GM23248 (cell line): ENCODE results near the gene KRTDAP. TPM values are rescaled to one million over a fixed set of nuclear protein-coding genes. Genes with fewer than 3 reads are reported as not detected.

Experiments
- DNase-seq: peaks from one replicate; pipeline ENCODE4 v3.0.0-alpha.2; 2015
- H2AFZ ChIP-seq: fragments of 200-600 bp; sonication (generic); 2 replicates; pipeline ENCODE4 v1.6.1; 2016; ENCODE audit warnings: antibody characterized with exemption
- H3F3A ChIP-seq: fragments of 200-600 bp; sonication (generic); 2 replicates; pipeline ENCODE4 v1.6.1; 2016; ENCODE audit warnings: mild to moderate bottlenecking, antibody characterized with exemption, mixed run types; ENCODE audit not compliant: insufficient read depth
- H3K27ac ChIP-seq: fragments of 200-600 bp; sonication (generic); 2 replicates; pipeline ENCODE4 v1.5.1; 2016; ENCODE audit warnings: mild to moderate bottlenecking
- H3K27me3 ChIP-seq: fragments of 200-600 bp; sonication (generic); replicated peaks from 2 replicates; pipeline ENCODE4 v1.6.1; 2016; ENCODE audit warnings: mild to moderate bottlenecking; ENCODE audit not compliant: insufficient read depth
- H3K36me3 ChIP-seq: fragments of 200-600 bp; sonication (generic); 2 replicates; pipeline ENCODE4 v1.6.1; 2016; ENCODE audit warnings: low read depth, mild to moderate bottlenecking
- H3K4me1 ChIP-seq: fragments of 200-600 bp; sonication (generic); 2 replicates; pipeline ENCODE4 v1.6.1; 2016; ENCODE audit warnings: mild to moderate bottlenecking; ENCODE audit not compliant: insufficient read depth
- H3K4me2 ChIP-seq: fragments of 200-600 bp; sonication (generic); one replicate; pipeline ENCODE4 v1.6.1; 2016; ENCODE audit warnings: mild to moderate bottlenecking; ENCODE audit not compliant: unreplicated experiment
- H3K4me3 ChIP-seq: fragments of 200-600 bp; sonication (generic); 2 replicates; pipeline ENCODE4 v1.5.1; 2016; ENCODE audit warnings: mild to moderate bottlenecking
- H3K79me2 ChIP-seq: fragments of 200-600 bp; sonication (generic); 2 replicates; pipeline ENCODE4 v1.6.1; 2016; ENCODE audit warnings: mild to moderate bottlenecking; ENCODE audit not compliant: insufficient read depth
- H3K9ac ChIP-seq: fragments of 200-600 bp; sonication (generic); 2 replicates; pipeline ENCODE4 v1.6.1; 2016; ENCODE audit warnings: mild to moderate bottlenecking
- H3K9me2 ChIP-seq: fragments of 200-600 bp; sonication (generic); 2 replicates; pipeline ENCODE4 v1.6.1; 2016; ENCODE audit warnings: mixed run types, mild to moderate bottlenecking, moderate library complexity; ENCODE audit not compliant: insufficient read depth
- H3K9me3 ChIP-seq: fragments of 200-600 bp; sonication (generic); one replicate; pipeline ENCODE4 v1.6.1; 2017; ENCODE audit warnings: low read depth
- H4K20me1 ChIP-seq: fragments of 200-600 bp; sonication (generic); 2 replicates; pipeline ENCODE4 v1.6.0; 2016; ENCODE audit not compliant: insufficient read depth
- EZH2 ChIP-seq: fragments of 200-600 bp; sonication (generic); IDR thresholded peaks from 2 replicates; pipeline ENCODE4 v1.6.1; 2018; ENCODE audit warnings: antibody characterized with exemption, mild to moderate bottlenecking; ENCODE audit not compliant: insufficient read depth, poor library complexity, severe bottlenecking
- EZH2phosphoT487 ChIP-seq: fragments of 200-600 bp; sonication (generic); IDR thresholded peaks from 2 replicates; pipeline ENCODE4 v1.6.1; 2018; ENCODE audit warnings: antibody characterized with exemption, moderate library complexity, mild to moderate bottlenecking, low read depth; ENCODE audit not compliant: insufficient read depth
- WGBS, 2 experiments: methylation state at CpG; one replicate each; pipeline ENCODE4 v1.1.6; 2015 to 2017; ENCODE audit warnings: low lambda C conversion rate in 2 of 2, low coverage in 1 of 2; ENCODE audit errors: missing lambda C conversion rate in 2 of 2; 5-methylcytosine and 5-hydroxymethylcytosine counted together
- in situ Hi-C: fragments of 300-500 bp; cut with MboI; formaldehyde crosslinking; loops from 2 replicates; pipeline ENCODE4 v1.15.0; 2020
- polyA plus RNA-seq: library from polyadenylated mRNA; unstranded; fragments of >200 nt; fragmentation: Nextera tagmentation; extraction: Ambion mirVana; gene quantifications from 2 replicates; pipeline ENCODE4 v1.2.1, GENCODE V29; 2016
- total RNA-seq: library from RNA; depleted of rRNA; stranded (reverse); fragments of >200 nt; shearing (Covaris generic); gene quantifications from 2 replicates; pipeline ENCODE4 v1.2.3, GENCODE V29; 2014; rRNA removed

KRTDAP gene
- total and polyA plus RNA-seq, 2 experiments from 2014 or later, result not detected

DNA sequence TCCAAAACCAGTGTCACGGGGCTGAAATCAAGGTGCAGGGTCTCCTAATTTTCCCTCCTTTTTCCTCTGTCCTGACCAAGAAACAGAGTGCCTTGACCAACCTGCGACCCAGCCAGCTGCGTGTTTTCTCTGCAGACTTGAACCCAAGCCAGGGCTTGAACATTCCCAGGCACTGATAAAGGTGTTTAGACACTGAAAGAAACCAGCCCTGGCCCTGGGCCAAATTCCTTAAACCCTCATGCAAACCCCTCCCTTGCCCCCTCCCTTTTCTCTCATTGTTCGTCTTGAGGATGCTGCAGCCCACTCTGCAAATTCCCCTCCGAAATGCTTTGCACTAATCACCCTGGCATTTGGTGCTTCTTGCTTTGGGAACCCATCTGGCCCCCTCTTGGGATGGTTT lies 51.7 kb downstream of the KRTDAP start:
- no peaks in the 10 kb centered on the region for H3K4me1 ChIP-seq
- no peak for TF ChIP-seq EZH2phosphoT487
- TF ChIP-seq EZH2, result no peak
- H2AFZ ChIP-seq, result no peak overlapping the region
- in situ Hi-C loops, result no loop called here
- H3K4me2 ChIP-seq, result no peak overlapping the region
- no peak overlapping the region for H3K4me3 ChIP-seq
- 13 to 14% methylated on average over 5 of the region's 5 CpGs for WGBS, 2 experiments
- 0 out of 2 replicates have a peak, but pooled peaks cover 6% of the 10 kb centered on the region for H3F3A ChIP-seq
- H3K79me2 ChIP-seq, result no peaks in the 10 kb centered on the region
- DNase-seq, result no peak
- H3K36me3 ChIP-seq, result no peaks in the 10 kb centered on the region
- no peak overlapping the region for H3K27ac ChIP-seq
- H3K9me3 ChIP-seq, result no peaks in the 10 kb centered on the region
- no peaks in the 10 kb centered on the region for H4K20me1 ChIP-seq
- no peaks in the 10 kb centered on the region for H3K9me2 ChIP-seq
- no peak overlapping the region for H3K9ac ChIP-seq
- H3K27me3 ChIP-seq, result peaks cover 31% of the 10 kb centered on the region

DNA sequence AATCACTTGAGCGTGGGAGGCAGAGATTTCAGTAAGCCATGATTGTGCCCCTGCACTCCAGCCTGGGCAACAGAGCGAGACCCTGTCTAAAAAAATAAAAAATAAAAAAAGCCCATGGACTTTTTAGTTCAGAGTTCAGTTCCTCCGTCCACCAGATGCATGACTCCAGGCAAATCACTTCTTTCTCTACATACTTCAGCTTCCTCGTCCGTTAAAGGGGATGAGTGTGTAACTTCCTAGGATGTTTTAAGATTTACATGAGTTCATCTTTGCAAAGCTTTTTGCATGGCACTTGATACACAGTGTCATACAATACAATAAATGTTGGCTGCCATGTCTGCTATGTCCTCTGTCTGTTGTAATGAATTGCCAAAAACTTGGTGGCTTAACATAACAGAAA lies 52.2 kb downstream of the KRTDAP start:
- Histone ChIP-seq H4K20me1 (no peaks in the 10 kb centered on the region), H2AFZ (no peak overlapping the region), H3K4me1 (no peaks in the 10 kb centered on the region), H3K9me3 (no peaks in the 10 kb centered on the region), H3K4me2 (no peak overlapping the region), H3K4me3 (no peak overlapping the region), H3K27ac (no peak overlapping the region), H3K27me3 (peaks cover 32% of the 10 kb centered on the region; the same call in 1 of the 2 replicates), H3K36me3 (no peaks in the 10 kb centered on the region), H3K9me2 (no peaks in the 10 kb centered on the region), H3K79me2 (no peaks in the 10 kb centered on the region), H3F3A (0 out of 2 replicates have a peak, but pooled peaks cover 6% of the 10 kb centered on the region), H3K9ac (no peak overlapping the region)
- no peak for TF ChIP-seq EZH2
- no peak for TF ChIP-seq EZH2phosphoT487
- in situ Hi-C loops, result no loop called here
- 41 to 50% methylated on average over 4 to 5 of the region's 5 CpGs for WGBS, 2 experiments
- no peak for DNase-seq

DNA sequence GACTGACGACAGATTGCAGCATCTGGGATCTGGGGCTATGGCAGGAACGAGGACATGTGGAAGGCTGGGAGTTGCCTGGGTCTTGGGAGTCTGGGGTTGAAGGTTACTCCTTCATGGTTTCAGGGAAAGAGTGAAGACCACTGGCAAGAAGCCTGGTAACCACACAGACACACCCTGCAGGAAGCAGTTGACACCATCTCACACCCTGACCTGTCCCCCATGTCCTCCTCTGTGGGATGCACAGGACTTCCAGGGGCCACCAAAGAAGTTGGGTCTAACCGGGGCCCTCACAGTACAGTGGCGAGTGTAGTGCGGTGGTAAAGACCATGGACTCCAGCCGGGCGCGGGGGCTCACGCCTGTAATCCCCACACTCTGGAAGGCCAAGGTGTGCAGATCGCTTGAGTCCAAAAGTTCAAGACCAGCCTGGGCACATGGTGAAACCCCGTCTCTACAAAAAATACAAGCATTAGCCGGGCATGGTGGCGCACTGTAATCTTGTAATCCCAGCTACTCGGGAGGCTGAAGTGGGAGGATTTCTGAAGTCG lies 52.8 kb downstream of the KRTDAP start:
- H3K9me3 ChIP-seq, result no peaks in the 10 kb centered on the region
- no peak overlapping the region for H3K27ac ChIP-seq
- 76 to 81% methylated on average over 14 to 15 of the region's 15 CpGs for WGBS, 2 experiments

More for the DNA sequence above, 52.8 kb downstream of the KRTDAP start:
- Histone ChIP-seq H4K20me1 (no peaks in the 10 kb centered on the region), H3K4me3 (no peak overlapping the region), H3K4me2 (no peak overlapping the region), H3K9me2 (no peaks in the 10 kb centered on the region), H3K36me3 (no peaks in the 10 kb centered on the region), H3K9ac (no peak overlapping the region), H3K4me1 (no peaks in the 10 kb centered on the region), H2AFZ (no peak overlapping the region), H3F3A (0 out of 2 replicates have a peak, but pooled peaks cover 6% of the 10 kb centered on the region), H3K27me3 (peaks cover 32% of the 10 kb centered on the region; the same call in 1 of the 2 replicates), H3K79me2 (no peaks in the 10 kb centered on the region)
- no peak for TF ChIP-seq EZH2phosphoT487
- TF ChIP-seq EZH2, result no peak
- no peak for DNase-seq
- in situ Hi-C loops, result no loop called here

Other genes starting within 250 kb of the KRTDAP start
- gene LSR, start 241.5 kb downstream of the KRTDAP start, total RNA-seq, result not detected in 2 replicates
- 2.7 and 3.1 TPM in 2 replicates for gene LSR, start 241.5 kb downstream of the KRTDAP start, polyA plus RNA-seq
- 55.8 and 64.6 TPM in 2 replicates for gene USF2, start 221.5 kb downstream of the KRTDAP start, total RNA-seq
- 10.4 and 10.9 TPM in 2 replicates for gene USF2, start 221.5 kb downstream of the KRTDAP start, polyA plus RNA-seq
- not detected in 2 replicates for gene HAMP, start 207.9 kb downstream of the KRTDAP start, total RNA-seq
- not detected in 2 replicates for gene HAMP, start 207.9 kb downstream of the KRTDAP start, polyA plus RNA-seq
- gene MAG, start 198.3 kb downstream of the KRTDAP start, total RNA-seq, result not detected in 2 replicates
- gene MAG, start 198.3 kb downstream of the KRTDAP start, polyA plus RNA-seq, result not detected in 2 replicates
- not detected in 2 replicates for gene CD22, start 161.3 kb downstream of the KRTDAP start, total RNA-seq
- gene CD22, start 161.3 kb downstream of the KRTDAP start, polyA plus RNA-seq, result 0.16 and 0.28 TPM in 2 replicates
- gene FFAR1, start 142.6 kb downstream of the KRTDAP start, total RNA-seq, result not detected in 2 replicates
- not detected in 2 replicates for gene FFAR1, start 142.6 kb downstream of the KRTDAP start, polyA plus RNA-seq
- not detected in 2 replicates for gene FFAR3, start 132.0 kb downstream of the KRTDAP start, total RNA-seq
- not detected in 2 replicates for gene FFAR3, start 132.0 kb downstream of the KRTDAP start, polyA plus RNA-seq
- gene GPR42, start 119.4 kb downstream of the KRTDAP start, total RNA-seq, result not detected in 2 replicates
- not detected in 2 replicates for gene GPR42, start 119.4 kb downstream of the KRTDAP start, polyA plus RNA-seq
- not detected in 2 replicates for gene FFAR2, start 42.2 kb downstream of the KRTDAP start, total RNA-seq
- not detected in 2 replicates for gene FFAR2, start 42.2 kb downstream of the KRTDAP start, polyA plus RNA-seq
- gene DMKN, start 23.2 kb upstream of the KRTDAP start, total RNA-seq, result 20.0 and 25.4 TPM in 2 replicates
- 30.9 and 34.5 TPM in 2 replicates for gene DMKN, start 23.2 kb upstream of the KRTDAP start, polyA plus RNA-seq
- 3.2 and 4.3 TPM in 2 replicates for gene SBSN, start 37.8 kb upstream of the KRTDAP start, total RNA-seq
- 7.9 and 8.8 TPM in 2 replicates for gene SBSN, start 37.8 kb upstream of the KRTDAP start, polyA plus RNA-seq
- gene GAPDHS, start 43.0 kb upstream of the KRTDAP start, total RNA-seq, result not detected in 2 replicates
- not detected in 2 replicates for gene GAPDHS, start 43.0 kb upstream of the KRTDAP start, polyA plus RNA-seq
- 108 and 129 TPM in 2 replicates for gene TMEM147, start 55.2 kb upstream of the KRTDAP start, total RNA-seq
- gene TMEM147, start 55.2 kb upstream of the KRTDAP start, polyA plus RNA-seq, result 203 and 214 TPM in 2 replicates
- not detected in 2 replicates for gene ATP4A, start 73.2 kb upstream of the KRTDAP start, total RNA-seq
- not detected in 2 replicates for gene ATP4A, start 73.2 kb upstream of the KRTDAP start, polyA plus RNA-seq
- gene PMIS2, start 95.7 kb upstream of the KRTDAP start, total RNA-seq, result not detected in 2 replicates
- not detected in 2 replicates for gene PMIS2, start 95.7 kb upstream of the KRTDAP start, polyA plus RNA-seq
- gene HAUS5, start 122.3 kb upstream of the KRTDAP start, total RNA-seq, result 8.5 and 10.1 TPM in 2 replicates
- 7.4 and 9.6 TPM in 2 replicates for gene HAUS5, start 122.3 kb upstream of the KRTDAP start, polyA plus RNA-seq
- 57.3 and 74.7 TPM in 2 replicates for gene RBM42, start 138.6 kb upstream of the KRTDAP start, total RNA-seq
- 82.5 and 86.2 TPM in 2 replicates for gene RBM42, start 138.6 kb upstream of the KRTDAP start, polyA plus RNA-seq
- gene ETV2, start 151.3 kb upstream of the KRTDAP start, total RNA-seq, result not detected in 2 replicates
- gene ETV2, start 151.3 kb upstream of the KRTDAP start, polyA plus RNA-seq, result 0.91 and 0.93 TPM in 2 replicates
- 328 and 423 TPM in 2 replicates for gene COX6B1, start 157.9 kb upstream of the KRTDAP start, total RNA-seq
- gene COX6B1, start 157.9 kb upstream of the KRTDAP start, polyA plus RNA-seq, result 448 and 472 TPM in 2 replicates
- not detected in 2 replicates for gene UPK1A, start 176.1 kb upstream of the KRTDAP start, total RNA-seq
- gene UPK1A, start 176.1 kb upstream of the KRTDAP start, polyA plus RNA-seq, result not detected in 2 replicates
- gene ZBTB32, start 214.1 kb upstream of the KRTDAP start, total RNA-seq, result not detected in 2 replicates
- gene ZBTB32, start 214.1 kb upstream of the KRTDAP start, polyA plus RNA-seq, result not detected in 2 replicates
- 6.8 and 7.5 TPM in 2 replicates for gene KMT2B, start 227.5 kb upstream of the KRTDAP start, total RNA-seq
- 4.0 and 4.1 TPM in 2 replicates for gene KMT2B, start 227.5 kb upstream of the KRTDAP start, polyA plus RNA-seq